Neuronal stem cell (in vitro differentiated cells): ENCODE measurements around the gene TEX19.

Experiments used
- DNase-seq: peaks from one replicate; pipeline ENCODE4 v3.0.0-alpha.2; 2013; ENCODE audit warnings: low spot score
- H2AFZ ChIP-seq: one replicate; pipeline ENCODE4 v1.6.1; 2013; ENCODE audit warnings: mild to moderate bottlenecking, low read length, inconsistent platforms
- H2AK5ac ChIP-seq: 2 replicates; pipeline ENCODE4 v1.6.1; 2013; ENCODE audit warnings: low read depth, mild to moderate bottlenecking, inconsistent platforms, low read length, moderate library complexity, mixed read lengths
- H2BK120ac ChIP-seq: 2 replicates; pipeline ENCODE4 v1.6.1; 2013; ENCODE audit warnings: low read depth, mild to moderate bottlenecking, inconsistent platforms, low read length, moderate library complexity, mixed read lengths
- H2BK12ac ChIP-seq: one replicate; pipeline ENCODE4 v1.6.1; 2013; ENCODE audit warnings: low read length, inconsistent platforms
- H2BK15ac ChIP-seq: 2 replicates; pipeline ENCODE4 v1.6.1; 2013; ENCODE audit warnings: mild to moderate bottlenecking, low read length, inconsistent platforms, mixed read lengths
- H2BK5ac ChIP-seq: one replicate; pipeline ENCODE4 v1.6.1; 2013; ENCODE audit warnings: inconsistent platforms, mild to moderate bottlenecking, low read length, moderate library complexity
- H3K14ac ChIP-seq: one replicate; pipeline ENCODE4 v1.6.1; 2013; ENCODE audit warnings: low read length, inconsistent platforms
- H3K18ac ChIP-seq: 2 replicates; pipeline ENCODE4 v1.6.1; 2013; ENCODE audit warnings: low read length, inconsistent platforms
- H3K23ac ChIP-seq: 2 replicates; pipeline ENCODE4 v1.6.1; 2013; ENCODE audit warnings: low read depth, mild to moderate bottlenecking, mixed read lengths, low read length, inconsistent platforms; ENCODE audit not compliant: poor library complexity
- H3K27ac ChIP-seq: replicated peaks from 3 replicates; pipeline ENCODE4 v1.5.1; 2013; ENCODE audit warnings: low read length, inconsistent platforms
- H3K27me3 ChIP-seq, 3 experiments: 2 replicates each; pipeline ENCODE4 v1.6.1; 2013; ENCODE audit warnings: low read length in 3 of 3, mild to moderate bottlenecking in 2 of 3, inconsistent platforms in 1 of 3, low read depth in 1 of 3, mixed read lengths in 1 of 3, moderate library complexity in 1 of 3; ENCODE audit not compliant: control insufficient read depth in 3 of 3, insufficient read depth in 3 of 3
- H3K36me3 ChIP-seq, 2 donors: replicated peaks in 1 of 2; 2 replicates each; pipeline ENCODE4 v1.6.1; 2013; ENCODE audit warnings: low read length in 2 of 2; ENCODE audit not compliant: control insufficient read depth in 2 of 2, insufficient read depth in 2 of 2
- H3K4ac ChIP-seq: 2 replicates; pipeline ENCODE4 v1.6.1; 2013; ENCODE audit warnings: inconsistent platforms, mild to moderate bottlenecking, low read length, moderate library complexity
- H3K4me1 ChIP-seq, 2 donors: 1 replicate in 1 of 2; 2 replicates in 1 of 2; pipeline ENCODE4 v1.6.1; 2013; ENCODE audit warnings: low read length in 2 of 2, low read depth in 1 of 2; ENCODE audit not compliant: control insufficient read depth in 2 of 2, insufficient read depth in 1 of 2
- H3K4me2 ChIP-seq: one replicate; pipeline ENCODE4 v1.6.1; 2013; ENCODE audit warnings: mild to moderate bottlenecking, low read length, inconsistent platforms; ENCODE audit not compliant: insufficient read depth, poor library complexity, severe bottlenecking
- H3K4me3 ChIP-seq, 2 donors: 2 replicates each; pipeline ENCODE4 v1.5.1; 2013; ENCODE audit warnings: low read length in 2 of 2, mild to moderate bottlenecking in 2 of 2, inconsistent platforms in 1 of 2, moderate library complexity in 1 of 2
- H3K79me1 ChIP-seq: one replicate; pipeline ENCODE4 v1.6.1; 2013; ENCODE audit warnings: low read depth, mild to moderate bottlenecking, inconsistent platforms, low read length, moderate library complexity
- H3K9ac ChIP-seq: one replicate; pipeline ENCODE4 v1.6.1; 2013; ENCODE audit warnings: mild to moderate bottlenecking, low read depth, low read length, inconsistent platforms; ENCODE audit not compliant: poor library complexity
- H3K9me3 ChIP-seq, 2 donors: replicated peaks in 1 of 2; 2 replicates each; pipeline versions ENCODE3 to v1.6.1; 2013; ENCODE audit warnings: low read length in 2 of 2, mild to moderate bottlenecking in 2 of 2, inconsistent platforms in 1 of 2, low read depth in 1 of 2, mixed read lengths in 1 of 2, moderate library complexity in 1 of 2; ENCODE audit not compliant: control insufficient read depth in 2 of 2, insufficient read depth in 1 of 2
- H4K8ac ChIP-seq: one replicate; pipeline ENCODE4 v1.6.1; 2013; ENCODE audit warnings: low read depth, mild to moderate bottlenecking, inconsistent platforms, low read length, moderate library complexity
- H4K91ac ChIP-seq: one replicate; pipeline ENCODE4 v1.6.1; 2013; ENCODE audit warnings: low read length, low read depth, mild to moderate bottlenecking, inconsistent platforms; ENCODE audit not compliant: poor library complexity
- WGBS, 2 donors: extraction: QIAGEN DNeasy Blood & Tissue Kit; methylation state at CpG; one replicate each; pipeline ENCODE4 v1.1.7; 2013; ENCODE audit warnings: missing lambda C conversion rate in 2 of 2, mixed read lengths in 1 of 2; ENCODE audit not compliant: insufficient read length in 2 of 2, insufficient replicate concordance in 1 of 2; ENCODE audit errors: extremely low coverage in 2 of 2; 5-methylcytosine and 5-hydroxymethylcytosine counted together

Gene TEX19

GRCh38 chr17:82328141-82328993, 30.7 kb upstream of the TEX19 start:
- Histone ChIP-seq H4K91ac (no peak overlapping the region), H3K36me3 (no peaks in the 10 kb centered on the region), H3K27me3 (peaks cover 12 to 96% (median 16%) of the 10 kb centered on the region in 3 experiments), H2BK5ac (peak overlapping the region; percentile 35), H3K18ac (peak overlapping the region; percentile 73), H2AK5ac (peak overlapping the region; percentile 98), H3K9ac (peak overlapping the region; percentile 82), H3K79me1 (peaks cover 4% of the 10 kb centered on the region), H2BK12ac (peak overlapping the region; percentile 25), H3K14ac (peak overlapping the region; percentile 10), H2BK15ac (peak overlapping the region; percentile 19), H2BK120ac (no peak overlapping the region), H3K23ac (peak overlapping the region; percentile 22), H3K9me3 (peaks cover 0 to 2% of the 10 kb centered on the region in 2 donors), H3K4ac (no peak overlapping the region), H2AFZ (no peak overlapping the region), H3K4me3 (no peak overlapping the region), H3K27ac (no peak overlapping the region), H4K8ac (no peak overlapping the region), H3K4me1 (peaks cover 22 to 30% of the 10 kb centered on the region in 2 donors), H3K4me2 (no peak overlapping the region)
- WGBS, 2 donors, result no CpG with 5 or more reads among the region's 28 CpGs
- DNase-seq, result no peak

- peak overlapping the region; percentile 94 for H2BK12ac ChIP-seq
- no peak overlapping the region for H3K4me3 ChIP-seq
- peak overlapping the region; percentile 85 for H3K23ac ChIP-seq
- H2AK5ac ChIP-seq, result peak overlapping the region; percentile 98
- no peak overlapping the region for H4K91ac ChIP-seq
- H3K18ac ChIP-seq, result no peak overlapping the region
- H3K4me1 ChIP-seq, result peaks cover 21 to 32% of the 10 kb centered on the region in 2 donors
- DNase-seq, result no peak
- no peak overlapping the region for H4K8ac ChIP-seq
- peaks cover 0 to 2% of the 10 kb centered on the region in 2 donors for H3K9me3 ChIP-seq
- H3K4ac ChIP-seq, result no peak overlapping the region
- H2BK15ac ChIP-seq, result peak overlapping the region; percentile 33
- H2BK120ac ChIP-seq, result no peak overlapping the region
- peaks cover 4% of the 10 kb centered on the region for H3K79me1 ChIP-seq
- no peaks in the 10 kb centered on the region for H3K36me3 ChIP-seq
- no CpG with 5 or more reads among the region's 15 CpGs for WGBS, 2 donors
- peak overlapping the region; percentile 35 for H2BK5ac ChIP-seq
- no peak overlapping the region for H3K9ac ChIP-seq
- no peak overlapping the region for H3K27ac ChIP-seq
- peaks cover 16 to 96% (median 23%) of the 10 kb centered on the region in 3 experiments for H3K27me3 ChIP-seq
- no peak overlapping the region for H3K4me2 ChIP-seq
- H2AFZ ChIP-seq, result no peak overlapping the region
- peak overlapping the region; percentile 87 for H3K14ac ChIP-seq
Measured at GRCh38 chr17:82328994-82329507, 30.0 kb upstream of the TEX19 start.

GRCh38 chr17:82329683-82330321, 29.2 kb upstream of the TEX19 start:
- Histone ChIP-seq H3K4me3 (no peak overlapping the region), H2AFZ (no peak overlapping the region), H3K27me3 (peaks cover 16 to 98% (median 30%) of the 10 kb centered on the region in 3 experiments), H4K8ac (no peak overlapping the region), H2BK120ac (no peak overlapping the region), H3K9ac (peak overlapping the region; percentile 40), H2BK15ac (peak overlapping the region; percentile 79), H3K4ac (no peak overlapping the region), H3K23ac (no peak overlapping the region), H3K4me2 (no peak overlapping the region), H3K4me1 (peaks cover 24 to 34% of the 10 kb centered on the region in 2 donors), H2BK12ac (peak overlapping the region; percentile 73), H4K91ac (no peak overlapping the region), H3K79me1 (peaks cover 4% of the 10 kb centered on the region), H3K27ac (no peak overlapping the region), H3K36me3 (no peaks in the 10 kb centered on the region), H2BK5ac (peak overlapping the region; percentile 35), H3K14ac (no peak overlapping the region), H2AK5ac (peak overlapping the region; percentile 66), H3K18ac (no peak overlapping the region), H3K9me3 (peaks cover 0 to 2% of the 10 kb centered on the region in 2 donors)
- WGBS, 2 donors, result no CpG with 5 or more reads among the region's 19 CpGs
- no peak for DNase-seq
